ENCODE measurements around the gene UVRAG.
"Not testable (repeated sequence)": the region's sequence is repeated elsewhere in the genome, so short reads cannot be mapped to it uniquely, and the experiment has no call there.

UVRAG gene

GRCh38 chr11:75826461-75827230 is 11.6 kb downstream of the UVRAG start:
- TF ChIP-seq POLR2A (IDR thresholded peaks at IDR 0.05; ENCODE audit: low read depth, low read length) = no peak
- no peak for FAIRE-seq
- DNase-seq (ENCODE audit: insufficient read length, low spot score) = no peak

- no peak for TF ChIP-seq POLR2A (IDR thresholded peaks at IDR 0.05; ENCODE audit: low read depth, low read length)
- FAIRE-seq (no peak), DNase-seq (ENCODE audit: insufficient read length, low spot score) (no peak)
Measured at GRCh38 chr11:75827562-75827961, 12.6 kb downstream of the UVRAG start.

GRCh38 chr11:75831915-75832502 is 17.0 kb downstream of the UVRAG start:
- FAIRE-seq = no peak
- DNase-seq (ENCODE audit: insufficient read length, low spot score) = no peak
- TF ChIP-seq POLR2A (IDR thresholded peaks at IDR 0.05; ENCODE audit: low read depth, low read length) = no peak

GRCh38 chr11:75834728-75835127 is 19.7 kb downstream of the UVRAG start:
- TF ChIP-seq POLR2A (IDR thresholded peaks at IDR 0.05; ENCODE audit: low read depth, low read length) = no peak
- no peak for FAIRE-seq
- DNase-seq (ENCODE audit: insufficient read length, low spot score) = no peak

GRCh38 chr11:75836417-75836816 is 21.4 kb downstream of the UVRAG start:
- no peak for TF ChIP-seq POLR2A (IDR thresholded peaks at IDR 0.05; ENCODE audit: low read depth, low read length)
- no peak for DNase-seq (ENCODE audit: insufficient read length, low spot score)
- FAIRE-seq = no peak

- FAIRE-seq (no peak), DNase-seq (ENCODE audit: insufficient read length, low spot score) (no peak)
- no peak for TF ChIP-seq POLR2A (IDR thresholded peaks at IDR 0.05; ENCODE audit: low read depth, low read length)
Measured at GRCh38 chr11:75839851-75840250, 24.8 kb downstream of the UVRAG start.

- FAIRE-seq (no peak), DNase-seq (ENCODE audit: insufficient read length, low spot score) (no peak)
- TF ChIP-seq POLR2A (IDR thresholded peaks at IDR 0.05; ENCODE audit: low read depth, low read length) = no peak
Measured at GRCh38 chr11:75840522-75840921, 25.5 kb downstream of the UVRAG start.

- no peak for TF ChIP-seq POLR2A (IDR thresholded peaks at IDR 0.05; ENCODE audit: low read depth, low read length)
- FAIRE-seq (no peak), DNase-seq (ENCODE audit: insufficient read length, low spot score) (no peak)
Measured at GRCh38 chr11:75841739-75842138, 26.7 kb downstream of the UVRAG start.

GRCh38 chr11:75845324-75845723 is 30.3 kb downstream of the UVRAG start:
- no peak for FAIRE-seq

GRCh38 chr11:75849894-75850293 is 34.9 kb downstream of the UVRAG start:
- FAIRE-seq (no peak), DNase-seq (ENCODE audit: insufficient read length, low spot score) (no peak)

More at GRCh38 chr11:75845324-75845723, 30.3 kb downstream of the UVRAG start:
- no peak for TF ChIP-seq POLR2A (IDR thresholded peaks at IDR 0.05; ENCODE audit: low read depth, low read length)
- DNase-seq (ENCODE audit: insufficient read length, low spot score) = no peak

GRCh38 chr11:75850787-75851186 is 35.8 kb downstream of the UVRAG start:
- DNase-seq (ENCODE audit: insufficient read length, low spot score) (no peak), FAIRE-seq (no peak)
- TF ChIP-seq POLR2A (IDR thresholded peaks at IDR 0.05; ENCODE audit: low read depth, low read length) = no peak

More at GRCh38 chr11:75849894-75850293, 34.9 kb downstream of the UVRAG start:
- no peak for TF ChIP-seq POLR2A (IDR thresholded peaks at IDR 0.05; ENCODE audit: low read depth, low read length)

GRCh38 chr11:75851203-75851602 is 36.2 kb downstream of the UVRAG start:
- DNase-seq (ENCODE audit: insufficient read length, low spot score) = no peak
- FAIRE-seq = no peak
- TF ChIP-seq POLR2A (IDR thresholded peaks at IDR 0.05; ENCODE audit: low read depth, low read length) = no peak

- no peak for TF ChIP-seq POLR2A (IDR thresholded peaks at IDR 0.05; ENCODE audit: low read depth, low read length)
- FAIRE-seq = no peak
- no peak for DNase-seq (ENCODE audit: insufficient read length, low spot score)
Measured at GRCh38 chr11:75852406-75853017, 37.5 kb downstream of the UVRAG start.

- DNase-seq (ENCODE audit: insufficient read length, low spot score); FAIRE-seq: not testable (repeated sequence)
Measured at GRCh38 chr11:75853563-75853962, 38.6 kb downstream of the UVRAG start.

GRCh38 chr11:75853971-75854370 is 39.0 kb downstream of the UVRAG start:
- no peak for TF ChIP-seq POLR2A (IDR thresholded peaks at IDR 0.05; ENCODE audit: low read depth, low read length)
- FAIRE-seq (no peak), DNase-seq (ENCODE audit: insufficient read length, low spot score) (no peak)
